ENCODE measurements around the gene KRT86. TPM values are rescaled to one million over a fixed set of nuclear protein-coding genes. Genes with fewer than 3 reads are reported as not detected.
"Not testable (repeated sequence)": the region's sequence is repeated elsewhere in the genome, so short reads cannot be mapped to it uniquely, and the experiment has no call there.

KRT86 gene
- polyA plus RNA-seq, 1 of the 3 experiments (the other 2 are of a cell fraction), result 0.56 TPM

DNA sequence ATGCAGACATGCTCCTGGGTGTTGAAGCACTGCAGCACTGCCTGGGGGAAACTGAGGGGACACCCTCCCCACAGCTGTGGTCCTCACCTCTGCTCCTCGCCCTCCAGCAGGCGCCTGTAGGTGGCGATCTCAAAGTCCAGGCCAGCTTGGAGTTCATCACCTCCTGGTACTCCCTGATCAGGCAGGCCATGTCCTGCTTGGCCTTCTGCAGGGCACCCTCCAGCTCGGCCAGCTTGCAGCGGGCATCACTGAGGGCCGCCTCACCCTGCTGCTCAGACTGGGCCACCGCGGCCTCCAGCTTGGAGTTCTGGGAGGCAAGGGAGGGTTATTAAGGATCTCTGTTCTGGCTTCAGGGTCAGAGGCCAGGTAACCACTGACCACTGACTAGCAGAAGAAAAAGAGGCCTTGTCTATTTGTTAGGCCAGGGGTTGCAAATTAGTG lies 22.2 kb upstream of the KRT86 start:
- H3K27me3 ChIP-seq (ENCODE audit: insufficient read depth); H3K27ac ChIP-seq (ENCODE audit: low read depth in 2 of 2, low read length in 1 of 2); H3K9me3 ChIP-seq; H3K36me3 ChIP-seq (replicated peaks in 1 of 2; ENCODE audit: control insufficient read depth in 1 of 2, insufficient read depth in 2 of 2, low read length in 1 of 2); DNase-seq; H4K20me1 ChIP-seq (ENCODE audit: insufficient read depth); H3K9ac ChIP-seq; POLR2A ChIA-PET; H3F3A ChIP-seq (replicated peaks; ENCODE audit: insufficient read depth); H3K9me2 ChIP-seq; H3K79me2 ChIP-seq (ENCODE audit: insufficient read depth); H3K4me1 ChIP-seq (ENCODE audit: control insufficient read depth in 1 of 2, insufficient read depth in 2 of 2, low read depth in 1 of 2, low read length in 1 of 2); H3K4me3 ChIP-seq (ENCODE audit: low read depth in 2 of 2, low read length in 1 of 2); H2AFZ ChIP-seq (ENCODE audit: low read depth); H3K4me2 ChIP-seq: not testable (repeated sequence)
- peak; percentile 46 for TF ChIP-seq CTCF (IDR thresholded peaks at IDR 0.05)
- CTCF ChIA-PET, result interaction anchor here (0.7 to 2.0 kb wide), 7 partner anchors 14 to 76 kb away, joined by 3 to 16 read pairs (median 3); no protein-coding TSS in a partner anchor
- WGBS (ENCODE audit: low lambda C conversion rate), result 86% methylated on average over 6 of the region's 8 CpGs

GRCh38 chr12:52252728-52253343 lies 21.6 kb upstream of the KRT86 start:
- H2AFZ ChIP-seq (ENCODE audit: low read depth), result no peak overlapping the region

More at GRCh38 chr12:52252728-52253343, 21.6 kb upstream of the KRT86 start:
- ChIA-PET POLR2A (no interaction called here), CTCF (interaction anchor here (0.8 to 1.7 kb wide), 5 partner anchors 17 to 69 kb away, joined by 3 to 5 read pairs (median 3); no protein-coding TSS in a partner anchor)
- no peaks in the 10 kb centered on the region for H3K36me3 ChIP-seq (replicated peaks in 1 of 2; ENCODE audit: control insufficient read depth in 1 of 2, insufficient read depth in 2 of 2, low read length in 1 of 2)
- H3K9me2 ChIP-seq, result no peaks in the 10 kb centered on the region
- H3K4me1 ChIP-seq (ENCODE audit: control insufficient read depth in 1 of 2, insufficient read depth in 2 of 2, low read depth in 1 of 2, low read length in 1 of 2), result peaks cover 0 to 8% of the 10 kb centered on the region in 2 experiments; a peak in 3 of 4 replicates
- no peaks in the 10 kb centered on the region for H3K9me3 ChIP-seq
- H3K79me2 ChIP-seq (ENCODE audit: insufficient read depth), result no peaks in the 10 kb centered on the region
- WGBS (ENCODE audit: low lambda C conversion rate), result 88% methylated on average over 10 of the region's 11 CpGs
- no peak overlapping the region for H3K9ac ChIP-seq
- DNase-seq, result no peak
- TF ChIP-seq POLR2AphosphoS5 (IDR thresholded peaks at IDR 0.05; ENCODE audit: low read depth, low read length) (no peak), MXI1 (IDR thresholded peaks at IDR 0.05; ENCODE audit: low read depth, low read length) (no peak), FOXM1 (IDR thresholded peaks at IDR 0.05; ENCODE audit: low read depth) (no peak), REST (IDR thresholded peaks at IDR 0.05; ENCODE audit: low read depth, low read length) (no peak), YY1 (IDR thresholded peaks at IDR 0.05; ENCODE audit: low read depth) (no peak), RAD21 (IDR thresholded peaks at IDR 0.05; ENCODE audit: low read length) (no peak), TCF12 (IDR thresholded peaks at IDR 0.05) (no peak), NRF1 (IDR thresholded peaks at IDR 0.05; ENCODE audit: low read depth, low read length) (no peak), PBX3 (IDR thresholded peaks at IDR 0.05) (no peak)
- TF ChIP-seq, protein P1, sequence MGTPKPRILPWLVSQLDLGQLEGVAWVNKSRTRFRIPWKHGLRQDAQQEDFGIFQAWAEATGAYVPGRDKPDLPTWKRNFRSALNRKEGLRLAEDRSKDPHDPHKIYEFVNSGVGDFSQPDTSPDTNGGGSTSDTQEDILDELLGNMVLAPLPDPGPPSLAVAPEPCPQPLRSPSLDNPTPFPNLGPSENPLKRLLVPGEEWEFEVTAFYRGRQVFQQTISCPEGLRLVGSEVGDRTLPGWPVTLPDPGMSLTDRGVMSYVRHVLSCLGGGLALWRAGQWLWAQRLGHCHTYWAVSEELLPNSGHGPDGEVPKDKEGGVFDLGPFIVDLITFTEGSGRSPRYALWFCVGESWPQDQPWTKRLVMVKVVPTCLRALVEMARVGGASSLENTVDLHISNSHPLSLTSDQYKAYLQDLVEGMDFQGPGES (IDR thresholded peaks at IDR 0.05; ENCODE audit: low read depth, low read length), result no peak
- TF ChIP-seq, protein P2, sequence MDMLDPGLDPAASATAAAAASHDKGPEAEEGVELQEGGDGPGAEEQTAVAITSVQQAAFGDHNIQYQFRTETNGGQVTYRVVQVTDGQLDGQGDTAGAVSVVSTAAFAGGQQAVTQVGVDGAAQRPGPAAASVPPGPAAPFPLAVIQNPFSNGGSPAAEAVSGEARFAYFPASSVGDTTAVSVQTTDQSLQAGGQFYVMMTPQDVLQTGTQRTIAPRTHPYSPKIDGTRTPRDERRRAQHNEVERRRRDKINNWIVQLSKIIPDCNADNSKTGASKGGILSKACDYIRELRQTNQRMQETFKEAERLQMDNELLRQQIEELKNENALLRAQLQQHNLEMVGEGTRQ (IDR thresholded peaks at IDR 0.05; ENCODE audit: borderline replicate concordance, low read depth, low read length), result no peak
- H4K20me1 ChIP-seq (ENCODE audit: insufficient read depth), result no peaks in the 10 kb centered on the region
- no peak overlapping the region for H3K27ac ChIP-seq (ENCODE audit: low read depth in 2 of 2, low read length in 1 of 2)
- no peak overlapping the region for H3K4me2 ChIP-seq
- peaks cover 3% of the 10 kb centered on the region for H3F3A ChIP-seq (replicated peaks; ENCODE audit: insufficient read depth)
- H3K27me3 ChIP-seq (ENCODE audit: insufficient read depth), result no peaks in the 10 kb centered on the region
- no peak overlapping the region for H3K4me3 ChIP-seq (ENCODE audit: low read depth in 2 of 2, low read length in 1 of 2)
